Cardiac fibroblast (primary cell): ENCODE results near the gene RAB3A.
A peak's percentile ranks its signal among the peaks of the same experiment; 100 is the strongest.

ENCODE experiments used
- DNase-seq, 2 donors: peaks; one replicate each; pipeline versions ENCODE4 v3.0.0 to v3.0.0-alpha.2; 2010; ENCODE audit warnings: low read depth in 2 of 2
- H3K4me3 ChIP-seq, 2 donors: replicated peaks in 1 of 2; 1 replicate in 1 of 2; 2 replicates in 1 of 2; pipeline ENCODE4 v1.5.1; 2011; ENCODE audit warnings: low read depth in 2 of 2, low read length in 2 of 2, mild to moderate bottlenecking in 2 of 2, moderate library complexity in 1 of 2
- CTCF ChIP-seq: IDR thresholded peaks from one replicate; pipeline ENCODE4 v1.5.1; 2011; ENCODE audit warnings: low read depth, mild to moderate bottlenecking, low read length, inconsistent platforms

Gene RAB3A

GRCh38 chr19:18224525-18225354 lies 20.9 kb upstream of the RAB3A start:
- H3K4me3 ChIP-seq: peak overlapping the region; percentile 34 to 52
- peak; percentile 99 to 100 for DNase-seq
- no peak for TF ChIP-seq CTCF

DNA sequence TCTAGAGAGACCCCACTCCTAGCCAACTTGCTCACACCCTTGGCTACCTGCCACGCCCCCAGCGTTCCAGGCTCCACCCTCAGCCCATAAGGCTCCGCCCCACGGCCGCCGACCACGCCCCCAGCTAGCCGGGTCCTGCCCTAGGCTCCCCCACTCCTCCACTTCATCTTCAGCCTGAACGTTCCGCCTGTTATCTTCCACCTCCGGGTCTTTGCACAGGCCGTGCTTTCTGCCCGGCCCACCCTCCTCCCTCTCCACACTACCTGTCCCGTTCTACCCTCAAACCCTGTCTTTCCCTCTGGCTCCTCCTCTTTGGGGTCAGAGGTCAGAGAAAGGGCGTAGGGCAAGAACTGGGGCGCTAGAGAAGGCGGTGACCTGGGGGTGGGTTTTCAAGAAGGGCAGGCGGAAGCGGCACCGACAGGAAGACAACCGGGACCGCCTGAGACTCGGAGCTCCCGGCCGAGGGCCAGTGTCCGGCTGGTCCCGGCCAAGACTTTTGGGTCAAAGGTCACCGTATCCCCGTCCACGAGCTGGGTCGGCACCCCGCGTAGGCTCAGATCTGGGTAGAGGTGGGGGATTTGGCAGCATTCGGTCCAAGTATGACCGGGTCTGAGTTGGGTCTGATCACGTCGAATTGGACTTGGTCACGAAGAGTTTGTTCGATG lies 20.1 kb upstream of the RAB3A start:
- H3K4me3 ChIP-seq: peak overlapping the region; percentile 34 to 52
- DNase-seq: peak in 1 of 2 donors; percentile 24
- TF ChIP-seq CTCF: no peak

GRCh38 chr19:18221815-18222725 lies 18.2 kb upstream of the RAB3A start:
- TF ChIP-seq CTCF: no peak
- no peak for DNase-seq

DNA sequence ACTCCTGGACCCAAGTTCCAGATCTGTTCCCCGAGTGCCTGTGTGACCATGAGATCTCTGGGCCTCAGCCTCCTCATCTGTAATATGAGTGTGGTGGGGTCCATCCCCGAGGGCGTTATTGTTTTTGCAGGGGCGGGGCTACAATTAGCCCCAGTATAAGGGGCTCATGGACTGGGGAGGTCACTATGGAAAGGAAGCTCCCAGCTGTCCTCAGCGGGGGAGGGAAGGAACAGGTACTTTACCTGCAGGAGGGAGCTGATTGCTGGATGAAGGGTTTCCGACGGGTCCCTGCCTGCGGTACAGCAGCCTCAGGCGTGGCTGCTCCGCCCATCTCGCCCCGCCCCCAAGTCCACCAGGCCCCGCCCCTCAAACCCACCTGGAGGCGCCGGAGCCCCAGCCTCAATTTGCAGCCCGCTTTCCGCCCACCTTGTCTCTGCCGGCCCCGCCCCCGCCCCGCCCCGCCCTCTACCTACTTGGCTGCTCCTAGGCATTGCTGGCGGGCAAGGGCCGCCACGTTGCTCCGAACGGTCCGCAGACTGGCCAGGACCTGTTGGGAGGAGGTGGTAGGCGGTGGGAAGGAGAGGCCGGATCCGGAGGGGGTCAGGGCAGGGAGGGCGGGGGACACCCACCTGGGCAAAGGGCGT lies 16.9 kb upstream of the RAB3A start:
- no peak overlapping the region for H3K4me3 ChIP-seq
- no peak for DNase-seq
- TF ChIP-seq CTCF: no peak

More at GRCh38 chr19:18221815-18222725, 18.2 kb upstream of the RAB3A start:
- no peak overlapping the region for H3K4me3 ChIP-seq

GRCh38 chr19:18219911-18220631 lies 16.2 kb upstream of the RAB3A start:
- DNase-seq: peak in 1 of 2 donors; percentile 9
- no peak for TF ChIP-seq CTCF

DNA sequence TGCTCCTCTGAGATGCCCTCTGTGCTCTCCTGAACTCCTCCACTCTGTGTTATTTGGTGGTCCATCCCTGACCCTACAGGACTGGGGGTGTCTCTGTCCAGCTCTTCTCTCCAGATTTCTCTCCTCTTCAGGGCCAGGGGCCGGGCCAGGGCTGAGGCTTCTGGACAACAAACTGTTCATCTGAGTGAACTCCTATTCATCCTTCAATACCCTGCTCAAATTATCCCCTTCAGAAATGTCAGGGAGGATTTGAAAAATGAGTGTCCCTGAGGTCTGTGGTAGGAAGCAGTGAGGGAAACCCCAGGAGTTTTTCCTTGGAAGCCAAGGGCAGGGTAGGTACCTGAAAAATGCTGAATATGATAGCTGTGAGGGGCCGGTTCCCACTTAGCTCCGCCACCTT lies 14.8 kb upstream of the RAB3A start:
- no peak for DNase-seq
- H3K4me3 ChIP-seq: no peak overlapping the region
- no peak for TF ChIP-seq CTCF

More at GRCh38 chr19:18219911-18220631, 16.2 kb upstream of the RAB3A start:
- no peak overlapping the region for H3K4me3 ChIP-seq
